Left lung (tissue), 10 donors: Measurements from ENCODE around the gene ZFHX3. TPM values are rescaled to one million over a fixed set of nuclear protein-coding genes. Genes with fewer than 3 reads are reported as not detected.
A peak's percentile ranks its signal among the peaks of the same experiment; 100 is the strongest.

ENCODE experiments used
- ATAC-seq: fragments of 200-7000 bp; cut with Tn5 transposase; one replicate; pipeline ENCODE4 v1.9.1; 2020; ENCODE audit warnings: moderate library complexity
- DNase-seq, 4 donors: peaks; one replicate each; pipeline ENCODE4 v3.0.0-alpha.2; 2013 to 2020
- H3K27ac ChIP-seq, 2 donors: fragments of 200-600 bp; sonication (generic) in 1 of 2; one replicate each; pipeline versions ENCODE4 v1.5.0 to v1.8.0; 2020 to 2021
- H3K27me3 ChIP-seq, 2 donors: fragments of 200-600 bp; sonication (generic) in 1 of 2; one replicate each; pipeline versions ENCODE4 v1.5.0 to v1.8.0; 2020 to 2021
- H3K36me3 ChIP-seq, 2 donors: fragments of 200-600 bp; sonication (generic) in 1 of 2; one replicate each; pipeline versions ENCODE4 v1.5.0 to v1.8.0; 2020 to 2021
- H3K4me1 ChIP-seq, 2 donors: fragments of 200-600 bp; one replicate each; pipeline ENCODE4 v1.8.0; 2021
- H3K4me3 ChIP-seq, 2 donors: fragments of 200-600 bp; sonication (generic) in 1 of 2; one replicate each; pipeline versions ENCODE4 v1.5.0 to v1.8.0; 2020 to 2021; ENCODE audit warnings: mild to moderate bottlenecking in 1 of 2
- H3K9me3 ChIP-seq, 2 donors: fragments of 200-600 bp; sonication (generic) in 1 of 2; one replicate each; pipeline versions ENCODE4 v1.5.0 to v1.8.0; 2020 to 2021
- intact Hi-C, 2 donors: fragments of 100-400 bp; cut with DNase I; formaldehyde crosslinking; loops; one replicate each; pipeline versions ENCODE4 v1.11.2 to v1.14.2; 2022
- polyA plus RNA-seq, 6 donors: library from polyadenylated mRNA; unstranded; fragments of 120-200 nt; gene quantifications; one replicate each; pipeline ENCODE4 v1.2.1, GENCODE V29; 2013; ENCODE audit not compliant: insufficient read length in 6 of 6
- total RNA-seq, 2 donors: library from RNA; stranded (reverse); fragmentation: NEBNext Ultra II Directional; extraction: Animal tissue kit (Norgen Biotek cat#: 25700); gene quantifications; one replicate each; pipeline ENCODE4 v1.2.1, GENCODE V29; 2021
- TF ChIP-seq, protein P1 (sequence below), 2 donors: fragments of 200-600 bp; sonication (generic) in 1 of 2; IDR thresholded peaks; one replicate each; pipeline versions ENCODE4 v1.5.0 to v1.8.0; 2021; ENCODE audit warnings: antibody characterized with exemption in 2 of 2
- donor health status: DM: no; HTN: yes; CAD: no.
- donor health status: DM: no; HTN: no; CAD: no.

ZFHX3 gene
- total and polyA plus RNA-seq, 8 donors, result 21.4 to 34.7 (median 32.2) TPM

DNA sequence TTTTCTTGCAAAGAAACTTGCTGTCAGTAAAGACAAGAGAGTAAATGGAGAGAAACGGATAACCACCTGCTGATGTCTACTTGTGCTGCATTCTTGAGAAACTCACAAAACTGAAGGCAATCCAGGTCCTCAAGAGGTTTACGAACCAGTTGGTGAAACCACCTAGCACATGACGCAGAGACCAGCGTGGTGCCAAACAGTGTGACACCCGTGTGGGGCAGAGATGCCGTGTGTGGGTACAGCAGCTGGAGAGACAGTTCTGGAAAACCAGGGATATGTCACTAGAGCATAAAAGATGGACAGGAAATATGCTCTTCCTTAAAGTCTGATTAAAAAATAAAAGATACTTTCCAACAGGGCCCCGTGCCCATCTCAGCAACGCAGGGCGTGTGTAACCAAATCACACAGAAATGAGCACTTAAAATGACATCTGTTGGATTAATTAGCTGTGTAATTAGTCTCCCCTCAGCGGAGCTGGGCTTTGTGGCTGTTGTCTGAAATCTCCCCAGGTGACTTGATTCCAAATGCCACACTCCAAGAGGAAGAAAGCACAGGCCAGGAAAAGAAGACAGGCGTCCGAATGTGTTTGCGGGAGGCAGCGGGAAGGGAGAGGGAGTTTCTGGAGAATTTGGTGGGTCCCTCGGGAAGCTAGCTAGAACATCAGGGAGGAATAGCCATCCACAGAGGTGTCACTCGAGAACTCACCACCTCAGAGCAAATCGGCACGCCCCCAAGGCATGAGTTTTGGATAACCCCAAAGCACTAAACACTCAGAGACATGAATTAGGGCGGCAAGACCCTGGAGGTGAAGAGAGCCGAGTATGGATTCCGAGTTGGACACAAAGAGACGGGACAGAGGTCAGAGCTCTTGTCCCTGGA lies 109.8 kb downstream of the ZFHX3 start:
- no peak for DNase-seq
- no peaks in the 10 kb centered on the region for H3K9me3 ChIP-seq
- no peak for ATAC-seq
- H3K27me3 ChIP-seq, result no peaks in the 10 kb centered on the region
- intact Hi-C loops, result no loop called here
- peak overlapping the region; percentile 42 to 81 for H3K27ac ChIP-seq
- peaks cover 3 to 41% of the 10 kb centered on the region in 2 donors for H3K4me1 ChIP-seq
- TF ChIP-seq, protein P1, sequence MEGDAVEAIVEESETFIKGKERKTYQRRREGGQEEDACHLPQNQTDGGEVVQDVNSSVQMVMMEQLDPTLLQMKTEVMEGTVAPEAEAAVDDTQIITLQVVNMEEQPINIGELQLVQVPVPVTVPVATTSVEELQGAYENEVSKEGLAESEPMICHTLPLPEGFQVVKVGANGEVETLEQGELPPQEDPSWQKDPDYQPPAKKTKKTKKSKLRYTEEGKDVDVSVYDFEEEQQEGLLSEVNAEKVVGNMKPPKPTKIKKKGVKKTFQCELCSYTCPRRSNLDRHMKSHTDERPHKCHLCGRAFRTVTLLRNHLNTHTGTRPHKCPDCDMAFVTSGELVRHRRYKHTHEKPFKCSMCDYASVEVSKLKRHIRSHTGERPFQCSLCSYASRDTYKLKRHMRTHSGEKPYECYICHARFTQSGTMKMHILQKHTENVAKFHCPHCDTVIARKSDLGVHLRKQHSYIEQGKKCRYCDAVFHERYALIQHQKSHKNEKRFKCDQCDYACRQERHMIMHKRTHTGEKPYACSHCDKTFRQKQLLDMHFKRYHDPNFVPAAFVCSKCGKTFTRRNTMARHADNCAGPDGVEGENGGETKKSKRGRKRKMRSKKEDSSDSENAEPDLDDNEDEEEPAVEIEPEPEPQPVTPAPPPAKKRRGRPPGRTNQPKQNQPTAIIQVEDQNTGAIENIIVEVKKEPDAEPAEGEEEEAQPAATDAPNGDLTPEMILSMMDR (IDR thresholded peaks at IDR 0.05), result no peak
- no peak overlapping the region for H3K4me3 ChIP-seq
- no peaks in the 10 kb centered on the region for H3K36me3 ChIP-seq

- TF ChIP-seq, protein P1 (IDR thresholded peaks at IDR 0.05), result no peak
- ATAC-seq (no peak), DNase-seq (peak in 1 of 4 donors; percentile 32)
- H3K36me3 ChIP-seq, result no peaks in the 10 kb centered on the region
- H3K4me3 ChIP-seq, result no peak overlapping the region
- H3K27me3 ChIP-seq, result no peaks in the 10 kb centered on the region
- intact Hi-C loops, result no loop called here
- H3K27ac ChIP-seq, result no peak overlapping the region
- no peaks in the 10 kb centered on the region for H3K9me3 ChIP-seq
- peaks cover 3 to 45% of the 10 kb centered on the region in 2 donors for H3K4me1 ChIP-seq
These were observed 110.6 kb downstream of the ZFHX3 start for GRCh38 chr16:72937360-72937759.

- H3K9me3 ChIP-seq, result no peaks in the 10 kb centered on the region
- H3K4me3 ChIP-seq, result no peak overlapping the region
- H3K27ac ChIP-seq, result no peak overlapping the region
- H3K4me1 ChIP-seq, result peaks cover 3 to 54% of the 10 kb centered on the region in 2 donors
- intact Hi-C loops, result no loop called here
- no peak for DNase-seq
- H3K36me3 ChIP-seq, result no peaks in the 10 kb centered on the region
- TF ChIP-seq, protein P1 (IDR thresholded peaks at IDR 0.05), result no peak
- no peak for ATAC-seq
- H3K27me3 ChIP-seq, result no peaks in the 10 kb centered on the region
These were observed 111.5 kb downstream of the ZFHX3 start for GRCh38 chr16:72936408-72936807.

- DNase-seq, result peak in 1 of 4 donors; percentile 44
- ATAC-seq, result no peak
- TF ChIP-seq, protein P1 (IDR thresholded peaks at IDR 0.05), result no peak
- intact Hi-C loops, result no loop called here
- Histone ChIP-seq H3K4me1 (peaks cover 5 to 56% of the 10 kb centered on the region in 2 donors), H3K27ac (no peak overlapping the region), H3K36me3 (no peaks in the 10 kb centered on the region), H3K27me3 (no peaks in the 10 kb centered on the region), H3K9me3 (no peaks in the 10 kb centered on the region), H3K4me3 (no peak overlapping the region)
These were observed 112.0 kb downstream of the ZFHX3 start for GRCh38 chr16:72935896-72936295.

- ATAC-seq, result no peak
- H3K36me3 ChIP-seq, result no peaks in the 10 kb centered on the region
- no peak for DNase-seq
- no peaks in the 10 kb centered on the region for H3K9me3 ChIP-seq
- peaks cover 13 to 54% of the 10 kb centered on the region in 2 donors for H3K4me1 ChIP-seq
- no peak overlapping the region for H3K27ac ChIP-seq
- TF ChIP-seq, protein P1 (IDR thresholded peaks at IDR 0.05), result no peak
- no peak overlapping the region for H3K4me3 ChIP-seq
- intact Hi-C loops, result no loop called here
- no peaks in the 10 kb centered on the region for H3K27me3 ChIP-seq
These were observed 113.1 kb downstream of the ZFHX3 start for GRCh38 chr16:72934636-72935403.
